SW480 (cell line): Measurements from ENCODE around the gene OAT.

Experiments
- DNase-seq: peaks from one replicate; pipeline ENCODE4 v3.0.0-alpha.2; 2016; ENCODE audit warnings: low spot score

The OAT gene

GRCh38 chr10:124353896-124354295 lies 64.8 kb downstream of the OAT start:
- no peak for DNase-seq

GRCh38 chr10:124353091-124353815 lies 65.5 kb downstream of the OAT start:
- DNase-seq, result no peak

GRCh38 chr10:124351481-124352220 lies 67.1 kb downstream of the OAT start:
- DNase-seq, result no peak

GRCh38 chr10:124350806-124351205 lies 67.9 kb downstream of the OAT start:
- DNase-seq, result no peak

- no peak for DNase-seq
These were observed 68.8 kb downstream of the OAT start for GRCh38 chr10:124349996-124350280.

GRCh38 chr10:124349231-124349995 lies 69.3 kb downstream of the OAT start:
- DNase-seq, result peak; percentile 32

GRCh38 chr10:124348801-124349200 lies 69.9 kb downstream of the OAT start:
- no peak for DNase-seq

- no peak for DNase-seq
These were observed 70.8 kb downstream of the OAT start for GRCh38 chr10:124347956-124348355.
